Activated CD8-positive, alpha-beta memory T cell treated with anti-CD3 and anti-CD28 coated beads, Interleukin-2, amount 50 U/mL, for 24 hours (primary cell): ENCODE measurements around the gene KCNAB1.
"Not testable (repeated sequence)": the region's sequence is repeated elsewhere in the genome, so short reads cannot be mapped to it uniquely, and the experiment has no call there.

Experiments used
- DNase-seq: peaks from one replicate; pipeline ENCODE4 v3.0.0-alpha.2; 2020; ENCODE audit errors: extremely low read depth

KCNAB1 gene

DNA sequence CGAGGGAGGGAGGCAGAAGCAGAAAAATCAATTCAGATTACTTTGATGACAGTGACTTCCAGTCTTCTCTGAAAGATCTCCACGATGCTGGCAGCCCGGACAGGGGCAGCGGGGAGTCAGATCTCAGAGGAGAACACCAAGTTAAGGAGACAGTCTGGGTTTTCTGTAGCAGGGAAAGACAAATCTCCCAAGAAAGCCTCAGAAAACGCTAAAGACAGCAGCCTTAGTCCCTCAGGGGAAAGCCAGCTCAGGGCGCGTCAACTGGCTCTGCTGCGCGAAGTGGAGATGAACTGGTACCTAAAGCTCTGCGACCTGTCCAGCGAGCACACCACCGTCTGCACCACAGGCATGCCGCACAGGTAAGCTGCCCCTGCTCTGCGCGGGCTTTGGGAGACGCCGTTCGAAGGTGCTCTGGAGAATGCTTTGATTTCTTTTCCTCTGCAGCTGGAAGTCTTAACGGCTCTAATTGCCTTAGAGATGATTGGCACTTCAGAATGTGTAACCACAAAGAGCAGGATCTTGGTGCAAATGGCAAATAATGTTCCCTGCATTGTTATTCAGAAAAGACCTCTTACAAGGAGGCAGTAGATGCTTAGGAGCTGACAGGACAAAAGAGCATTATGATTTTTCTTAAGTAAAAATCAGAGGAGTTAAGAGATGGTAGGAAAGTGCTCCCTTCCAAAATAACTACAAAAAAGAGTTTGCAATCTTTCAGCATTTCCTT lies at the start of gene KCNAB1:
Gene KCNAB1 (plus strand): TSS at position 51 of the 724 bp plus-strand sequence.
- DNase-seq = no peak

DNA sequence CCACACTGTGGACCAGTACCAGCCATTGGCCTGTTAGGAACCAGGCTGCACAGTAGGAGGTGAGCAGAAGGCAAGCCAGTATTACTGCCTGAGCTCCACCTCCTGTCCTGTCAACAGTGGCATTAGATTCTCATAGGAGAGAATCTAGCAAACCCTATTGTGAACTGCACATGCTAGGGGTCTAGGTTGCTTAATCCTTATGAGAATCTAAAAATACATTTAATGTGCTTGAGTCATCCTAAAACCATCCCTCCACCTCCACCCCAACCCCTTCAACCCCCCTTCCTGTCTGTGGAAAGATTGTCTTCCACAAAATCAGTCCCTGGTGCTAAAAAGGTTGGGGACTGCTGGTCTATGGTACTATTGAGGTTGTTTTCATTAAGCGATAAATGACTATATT lies 49.3 kb upstream of the KCNAB1 start:
- DNase-seq = no peak

DNA sequence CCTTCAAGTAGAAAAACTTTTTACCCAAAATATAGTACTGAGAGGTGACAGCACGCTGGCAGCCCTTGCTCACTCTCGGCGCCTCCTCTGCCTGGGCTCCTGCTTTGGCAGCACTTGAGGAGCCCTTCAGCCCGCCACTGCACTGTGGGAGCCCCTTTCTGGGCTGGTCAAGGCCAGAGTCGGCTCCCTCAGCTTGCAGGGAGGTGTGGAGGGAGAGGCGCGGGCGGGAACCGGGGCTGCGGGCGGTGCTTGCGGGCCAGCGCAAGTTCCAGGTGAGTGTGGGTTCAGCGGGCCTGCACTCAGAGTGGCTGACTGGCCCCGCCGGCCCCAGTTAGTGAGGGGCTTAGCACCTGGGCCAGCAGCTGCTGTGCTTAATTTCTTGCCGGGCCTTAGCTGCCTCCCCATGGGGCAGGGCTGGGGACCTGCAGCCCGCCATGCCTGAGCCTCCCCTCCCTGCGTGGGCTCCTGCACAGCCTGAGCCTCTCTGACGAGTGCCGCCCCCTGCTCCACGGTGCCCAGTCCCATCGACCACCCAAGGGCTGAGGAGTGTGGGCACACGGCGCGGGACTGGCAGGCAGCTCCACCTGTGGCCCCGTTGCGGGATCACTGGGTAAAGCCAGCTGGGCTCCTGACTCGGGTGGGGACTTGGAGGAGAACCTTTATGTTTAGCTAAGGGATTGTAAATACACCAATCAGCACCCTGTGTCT lies 47.3 kb upstream of the KCNAB1 start:
- DNase-seq = not testable (repeated sequence)

DNA sequence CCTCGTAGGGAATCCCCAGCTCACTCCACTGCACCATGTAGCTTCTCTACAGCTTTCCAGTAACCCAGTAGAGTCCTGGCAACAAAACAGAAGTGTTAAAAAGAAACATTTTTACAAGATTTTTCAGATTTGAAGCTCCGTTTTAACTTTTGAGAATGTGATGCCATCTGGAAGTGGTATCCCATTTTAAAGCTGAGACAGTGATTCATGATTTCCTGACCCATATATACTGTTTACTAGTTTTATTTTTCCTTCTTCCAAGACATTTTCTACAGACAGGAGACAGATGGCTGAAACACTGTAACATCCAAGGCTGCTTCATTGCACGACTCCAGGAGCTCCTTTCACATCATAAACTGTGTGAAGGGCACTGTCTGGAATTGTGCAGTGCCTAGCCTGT lies 30.3 kb upstream of the KCNAB1 start:
- no peak for DNase-seq

DNA sequence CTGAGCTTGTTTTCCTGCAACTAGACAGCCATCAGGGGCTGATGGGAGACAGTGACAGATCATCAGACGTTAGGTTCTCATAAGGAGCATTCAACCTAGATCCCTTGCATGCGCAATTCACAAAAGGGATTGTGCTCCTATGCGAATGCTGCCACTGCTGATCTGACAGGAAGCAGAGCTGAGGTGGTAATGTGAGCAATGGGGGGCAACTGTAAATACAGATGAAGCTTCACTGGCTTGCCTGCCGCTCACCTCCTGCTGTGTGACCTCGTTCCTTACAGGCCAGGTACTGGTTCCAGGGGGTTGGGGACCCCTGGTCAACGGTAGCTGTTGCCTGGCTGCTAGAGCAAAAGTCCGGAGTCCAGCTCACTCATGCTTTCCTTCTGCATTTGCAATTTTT lies 26.4 kb upstream of the KCNAB1 start:
- no peak for DNase-seq

DNA sequence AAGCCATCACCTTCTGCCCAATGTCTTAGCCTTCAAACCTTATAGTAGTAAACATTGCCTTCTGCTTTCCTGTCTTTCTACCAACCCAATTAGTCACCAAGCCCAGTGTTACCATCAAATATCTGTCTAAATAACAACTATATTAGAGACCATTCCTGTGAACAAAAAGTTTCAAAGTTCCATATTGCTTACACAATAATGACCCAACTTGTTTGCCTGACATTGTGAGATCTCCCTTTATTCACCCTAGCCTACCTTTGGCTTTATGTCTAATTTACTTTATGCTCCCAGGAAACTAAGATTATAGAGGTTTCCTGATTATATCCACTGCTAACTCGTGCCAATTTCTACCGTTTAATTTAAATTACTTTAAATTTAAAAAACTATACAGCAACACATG lies 26.0 kb upstream of the KCNAB1 start:
- no peak for DNase-seq

DNA sequence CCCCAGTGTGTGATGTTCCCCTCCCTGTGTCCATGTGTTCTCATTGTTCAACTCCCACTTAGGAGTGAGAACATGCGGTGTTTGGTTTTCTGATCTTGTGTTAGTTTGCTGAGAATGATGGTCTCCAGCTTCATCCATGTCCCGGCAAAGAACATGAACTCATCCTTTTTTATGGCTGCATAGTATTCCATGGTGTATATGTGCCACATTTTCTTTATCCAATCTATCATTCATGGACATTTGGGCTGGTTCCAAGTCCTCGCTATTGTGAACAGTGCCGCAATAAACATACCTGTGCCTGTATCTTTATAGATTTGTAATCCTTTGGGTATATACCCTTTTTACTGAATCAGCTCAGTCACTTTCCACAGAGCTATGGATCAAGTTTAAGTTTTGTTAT lies 24.7 kb upstream of the KCNAB1 start:
- not testable (repeated sequence) for DNase-seq

DNA sequence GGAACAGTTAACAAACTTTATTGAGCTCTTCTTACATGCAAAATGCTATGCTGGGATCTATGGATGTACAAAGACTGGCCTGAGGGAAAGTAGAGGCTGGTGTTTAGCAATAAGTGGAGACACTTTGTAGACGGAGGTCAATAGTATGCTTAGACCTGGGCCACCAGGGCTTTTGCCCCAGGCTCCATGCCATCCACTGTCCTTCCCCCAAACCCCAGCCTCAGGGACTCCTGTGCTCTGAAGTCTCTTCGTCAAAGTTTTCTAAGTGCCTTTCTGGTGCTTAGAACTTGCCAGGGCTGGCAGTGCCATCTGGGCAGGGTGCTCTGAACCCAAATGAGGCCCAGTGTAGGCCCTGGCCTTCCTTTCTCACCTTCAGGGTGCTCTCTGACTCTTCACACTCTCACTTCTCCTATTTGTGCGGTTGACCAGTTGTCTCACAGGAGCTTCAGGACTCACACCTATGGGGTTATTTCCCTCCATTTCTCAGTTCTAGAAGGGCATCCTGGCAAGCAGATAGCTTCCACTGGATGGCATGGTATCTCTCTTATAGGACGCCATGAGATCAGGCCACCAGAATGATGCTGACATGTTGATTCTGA lies 21.8 kb upstream of the KCNAB1 start:
- no peak for DNase-seq

DNA sequence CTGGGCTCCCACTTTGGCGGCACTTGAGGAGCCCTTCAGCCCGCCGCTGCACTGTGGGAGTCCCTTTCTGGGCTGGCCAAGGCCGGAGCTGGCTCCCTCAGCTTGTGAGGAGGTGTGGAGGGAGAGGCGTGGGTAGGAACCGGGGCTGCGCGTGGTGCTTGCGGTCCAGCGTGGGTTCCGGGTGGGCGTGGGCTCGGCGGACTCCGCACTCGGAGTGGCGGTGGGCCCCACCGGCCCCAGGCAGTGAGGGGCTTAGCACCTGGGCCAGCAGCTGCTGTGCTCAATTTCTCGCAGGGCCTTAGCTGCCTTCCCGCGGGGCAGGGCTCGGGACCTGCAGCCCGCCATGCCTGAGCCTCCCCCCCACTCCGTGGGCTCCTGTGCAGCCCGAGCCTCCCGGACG lies 21.0 kb upstream of the KCNAB1 start:
- DNase-seq = not testable (repeated sequence)

DNA sequence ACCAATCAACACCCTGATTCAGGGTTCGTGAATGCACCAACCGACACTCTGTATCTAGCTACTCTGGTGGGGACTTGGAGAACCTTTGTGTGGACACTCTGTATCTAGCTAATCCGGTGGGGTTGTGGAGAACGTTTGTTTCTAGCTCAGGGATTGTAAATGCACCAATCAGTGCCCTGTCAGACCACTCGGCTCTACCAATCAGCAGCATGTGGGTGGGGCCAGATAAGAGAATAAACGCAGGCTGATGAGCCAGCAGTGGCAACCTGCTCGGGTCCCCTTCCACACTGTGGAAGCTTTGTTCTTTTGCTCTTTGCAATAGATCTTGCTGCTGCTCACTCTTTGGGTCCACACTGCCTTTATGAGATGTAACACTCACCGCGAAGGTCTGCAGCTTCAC lies 20.4 kb upstream of the KCNAB1 start:
- not testable (repeated sequence) for DNase-seq

DNA sequence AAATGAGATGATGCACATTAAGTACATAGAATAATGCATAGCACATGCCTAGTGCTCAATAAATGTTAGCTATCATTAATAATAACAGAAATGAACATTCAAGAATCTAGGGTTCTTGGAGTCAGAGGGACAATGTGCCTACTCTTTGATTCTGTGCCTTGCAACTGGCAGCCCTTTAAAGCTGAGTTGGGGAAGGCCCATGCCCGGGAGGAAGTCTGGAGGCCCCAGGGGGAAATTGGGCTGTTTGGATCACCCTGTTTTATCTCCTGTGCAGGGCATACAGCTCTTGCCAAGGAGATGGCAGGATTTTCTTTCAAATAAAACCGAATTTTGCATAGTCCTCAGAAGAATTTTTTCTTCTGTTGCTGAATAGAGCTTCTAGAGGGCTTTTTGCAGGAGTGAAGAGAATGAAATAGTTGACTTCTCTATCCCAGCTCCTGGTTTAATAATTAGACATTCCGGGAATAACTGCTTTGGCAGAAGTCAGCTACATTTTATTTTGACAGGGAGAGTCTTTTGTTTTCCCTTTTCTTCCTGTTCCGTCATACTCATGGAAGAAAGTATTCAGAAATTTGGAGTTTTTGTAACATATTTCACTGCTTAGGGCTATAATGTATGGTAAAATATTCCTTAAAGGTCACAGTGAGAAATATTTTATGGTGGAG lies 18.0 kb upstream of the KCNAB1 start:
- DNase-seq = no peak

DNA sequence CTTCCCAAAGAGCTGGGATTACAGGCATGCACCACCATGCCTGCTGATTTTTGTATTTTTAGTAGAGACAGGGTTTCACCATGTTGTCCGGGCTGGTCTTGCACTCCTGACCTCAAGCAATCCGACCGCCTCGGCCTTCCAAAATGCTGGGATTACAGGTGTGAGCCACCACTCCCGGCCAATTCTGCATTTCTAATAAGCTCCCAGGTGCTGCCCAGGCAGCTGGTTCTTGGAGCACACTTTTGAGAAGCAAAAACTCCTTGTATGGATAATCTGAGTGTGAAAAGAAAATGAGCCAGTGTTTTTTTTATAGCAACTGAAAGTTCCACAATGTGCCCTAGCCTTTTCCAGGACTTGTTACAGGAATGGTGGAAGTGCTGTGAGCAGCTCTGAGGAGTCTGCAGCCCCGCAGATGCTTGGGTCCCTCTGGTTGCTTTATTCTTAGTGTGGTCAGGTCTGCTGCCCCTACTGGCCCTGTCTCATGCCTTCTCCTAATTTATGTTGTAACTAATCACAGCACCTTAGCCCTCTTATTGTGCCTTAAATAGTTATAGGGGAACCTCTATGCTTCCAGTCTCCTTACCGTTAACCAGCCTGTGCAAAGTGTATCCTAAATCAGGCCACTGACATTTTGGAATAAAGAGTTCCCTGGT lies 13.5 kb upstream of the KCNAB1 start:
- no peak for DNase-seq

DNA sequence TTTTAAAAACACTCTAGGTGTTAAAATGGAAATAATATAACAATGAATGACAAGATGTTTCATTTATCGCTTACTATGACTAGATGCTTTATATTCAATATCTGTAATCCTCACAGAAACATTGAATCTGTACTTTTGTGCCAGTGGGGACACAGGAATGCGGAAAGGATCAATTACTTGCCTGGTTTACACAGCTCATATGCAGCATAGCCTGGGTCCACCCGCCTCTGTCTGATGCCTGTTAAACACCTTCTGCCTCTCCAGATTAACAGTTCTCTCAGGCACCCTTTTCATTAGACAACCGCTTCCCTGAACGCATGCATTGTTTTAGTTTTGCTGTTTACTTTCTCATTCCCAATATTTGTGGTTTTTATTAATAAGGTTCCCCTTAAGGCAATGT lies 12.9 kb upstream of the KCNAB1 start:
- DNase-seq = no peak

DNA sequence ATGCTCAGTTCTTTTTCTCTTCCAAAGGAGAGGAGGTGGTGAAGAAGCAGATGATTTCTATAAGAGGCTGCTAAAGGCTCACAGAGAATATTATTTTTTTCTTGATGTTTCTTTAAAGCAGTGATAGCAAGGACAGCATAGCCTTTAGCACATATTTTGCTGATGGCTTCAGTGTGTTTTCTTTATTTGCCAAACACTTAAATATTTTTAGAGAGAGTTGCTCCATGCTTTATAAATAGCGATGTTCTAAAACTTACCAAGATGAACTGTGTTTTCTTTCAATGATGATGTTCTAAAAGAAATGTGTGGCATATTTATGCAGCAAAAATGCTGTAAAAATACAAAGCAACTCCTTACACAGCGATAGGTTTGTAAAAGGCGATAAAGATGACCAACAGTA lies 11.8 kb upstream of the KCNAB1 start:
- no peak for DNase-seq

DNA sequence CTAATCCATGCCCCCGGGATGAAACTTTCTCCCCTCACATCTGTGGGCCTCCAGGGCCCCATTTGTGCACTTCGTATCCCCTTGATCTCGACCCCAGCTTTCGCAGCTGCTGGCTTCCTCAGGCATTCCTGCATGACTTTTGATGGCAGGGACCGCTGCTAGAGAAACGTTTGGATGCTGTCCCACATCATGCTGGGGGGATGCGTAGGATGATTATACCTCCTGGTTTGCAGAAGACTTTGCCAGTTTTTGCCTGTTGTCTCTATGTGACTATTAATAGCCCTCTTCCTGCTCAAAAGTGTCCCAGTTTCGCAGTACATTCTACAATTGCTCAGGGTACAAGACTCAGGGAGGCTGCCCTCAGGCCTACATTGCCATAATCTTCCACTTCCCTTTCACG lies 10.4 kb upstream of the KCNAB1 start:
- DNase-seq = no peak

DNA sequence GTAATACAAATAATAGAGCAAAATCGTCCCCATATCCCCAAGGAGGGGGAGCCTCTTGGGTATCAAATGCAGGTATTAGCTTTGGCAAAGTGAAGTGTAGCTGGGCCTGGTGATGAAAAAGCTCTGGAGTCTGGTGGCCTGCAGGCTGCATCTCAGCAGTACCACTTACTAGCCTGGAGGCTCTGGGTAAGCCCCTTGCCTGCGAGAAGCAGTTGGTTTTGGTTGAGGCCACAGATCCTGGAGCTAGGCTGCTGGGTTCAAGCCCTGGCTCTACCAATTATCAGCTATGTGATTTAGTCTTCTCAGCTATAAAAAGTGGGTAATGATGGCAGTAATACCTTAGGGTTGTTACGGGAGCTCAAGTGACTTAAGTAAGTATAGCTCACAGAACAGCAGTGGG lies 6.1 kb downstream of the KCNAB1 start:
- DNase-seq = no peak

DNA sequence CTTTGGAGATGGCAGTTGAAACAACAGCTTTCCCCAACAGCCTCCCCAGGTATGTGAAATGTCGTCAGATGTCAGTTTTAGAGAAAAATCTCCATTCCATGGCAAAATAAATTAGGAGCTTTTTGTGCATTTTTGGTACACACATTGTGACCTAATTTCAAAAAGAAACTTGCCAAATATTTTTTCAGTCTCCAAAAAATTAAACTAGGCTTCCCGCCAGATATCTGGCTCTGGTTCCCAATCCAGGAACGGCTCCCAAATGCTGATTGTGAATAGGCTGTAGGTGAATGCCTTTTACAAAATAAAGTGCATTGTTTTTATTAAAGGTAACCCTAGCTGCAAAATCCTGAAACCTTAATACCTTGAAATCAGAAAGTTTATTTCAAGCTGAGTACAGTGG lies 10.9 kb downstream of the KCNAB1 start:
- no peak for DNase-seq

DNA sequence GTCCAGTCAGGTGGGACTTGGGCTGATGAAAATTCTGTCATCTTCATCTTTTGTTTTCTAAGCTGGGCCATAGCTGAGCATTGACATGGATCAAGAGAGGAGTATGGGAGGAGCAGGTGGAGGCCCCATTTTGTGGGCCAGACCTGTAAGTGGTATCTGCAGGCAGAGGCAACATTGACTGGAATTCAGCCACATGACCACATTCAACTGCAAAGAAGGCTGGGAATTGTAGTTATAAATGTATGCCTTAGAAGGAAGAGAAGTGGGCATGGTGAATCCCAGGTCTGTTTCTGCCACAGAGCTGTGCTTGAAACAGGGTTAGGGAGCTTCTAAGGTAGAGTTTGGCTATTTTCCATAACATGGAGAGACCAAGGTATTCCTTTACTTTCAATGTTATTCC lies 11.4 kb downstream of the KCNAB1 start:
- no peak for DNase-seq

DNA sequence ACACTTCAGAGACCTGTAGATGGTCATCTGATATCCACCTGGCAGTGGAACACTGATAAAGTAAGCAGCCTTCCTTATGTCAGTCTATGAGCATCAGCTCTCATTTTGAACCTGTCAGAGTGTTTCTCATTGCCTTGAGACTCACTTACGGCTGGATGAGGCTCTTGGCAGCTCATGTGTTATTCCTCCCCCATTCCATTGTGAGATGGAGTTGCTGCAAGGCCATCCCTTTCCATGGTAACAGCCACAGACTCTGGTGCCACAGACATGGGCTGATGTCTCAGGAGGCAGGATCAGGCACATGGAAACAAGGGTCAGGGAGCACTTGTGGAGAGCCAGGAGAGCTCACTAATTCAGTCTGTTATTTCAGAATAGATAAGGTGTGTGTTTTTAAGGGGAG lies 11.9 kb downstream of the KCNAB1 start:
- DNase-seq = no peak

DNA sequence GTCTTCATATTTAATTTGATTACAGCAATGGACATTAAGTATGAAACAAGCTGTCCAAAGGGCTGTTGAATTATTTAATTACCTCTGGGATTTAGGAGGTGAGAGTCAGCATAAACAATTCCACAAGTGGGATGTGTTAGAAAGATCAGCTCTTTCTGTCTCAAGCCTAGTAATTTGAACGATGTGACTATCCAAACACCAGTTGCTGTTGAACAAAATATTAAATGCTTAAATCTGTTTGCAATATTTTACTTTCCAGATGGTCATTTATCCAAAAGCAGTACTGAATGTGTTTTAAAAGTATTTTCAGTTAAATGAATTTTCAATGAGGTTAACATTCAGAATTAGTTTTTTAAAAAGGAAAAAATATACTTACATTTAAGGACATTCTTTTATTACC lies 12.7 kb downstream of the KCNAB1 start:
- no peak for DNase-seq

DNA sequence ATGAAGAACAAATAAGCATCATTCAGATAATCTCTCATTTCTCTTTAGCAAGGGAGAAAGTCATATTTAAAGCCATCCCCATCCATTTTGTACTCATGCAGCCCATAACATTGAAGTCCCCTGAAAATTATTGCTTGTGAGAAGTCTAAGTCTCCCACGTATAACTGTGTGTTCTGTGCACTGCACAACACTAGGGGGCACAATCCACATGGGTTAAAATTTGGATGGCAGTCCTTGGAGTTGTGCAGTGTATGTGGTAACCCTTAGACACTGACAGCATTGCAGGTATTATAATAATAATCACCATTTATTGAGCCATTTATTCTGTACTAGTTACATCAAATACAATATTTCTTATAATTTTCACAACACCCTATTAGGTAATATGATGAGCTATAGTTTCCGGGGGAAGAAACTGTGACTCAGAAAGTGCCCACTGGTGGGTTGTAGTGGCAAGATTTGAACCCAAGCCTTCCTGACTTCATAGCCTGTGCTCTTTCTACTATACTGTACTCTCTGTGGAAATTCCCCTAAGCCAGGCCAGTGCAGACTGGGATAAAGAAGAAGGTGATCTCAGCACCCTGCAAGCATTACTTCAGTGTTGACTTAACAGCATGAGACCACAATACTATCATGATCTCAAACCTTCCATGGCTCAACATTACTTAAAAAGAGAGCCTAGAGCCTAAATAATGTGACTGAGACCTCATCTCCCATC lies 15.7 kb downstream of the KCNAB1 start:
- DNase-seq = no peak
